ENCODE measurements around the gene TMEM63C. TPM values are rescaled to one million over a fixed set of nuclear protein-coding genes. Genes with fewer than 3 reads are reported as not detected.

Gene TMEM63C
- total RNA-seq, 1 experiment from 2014 or later = 0.66 TPM

DNA sequence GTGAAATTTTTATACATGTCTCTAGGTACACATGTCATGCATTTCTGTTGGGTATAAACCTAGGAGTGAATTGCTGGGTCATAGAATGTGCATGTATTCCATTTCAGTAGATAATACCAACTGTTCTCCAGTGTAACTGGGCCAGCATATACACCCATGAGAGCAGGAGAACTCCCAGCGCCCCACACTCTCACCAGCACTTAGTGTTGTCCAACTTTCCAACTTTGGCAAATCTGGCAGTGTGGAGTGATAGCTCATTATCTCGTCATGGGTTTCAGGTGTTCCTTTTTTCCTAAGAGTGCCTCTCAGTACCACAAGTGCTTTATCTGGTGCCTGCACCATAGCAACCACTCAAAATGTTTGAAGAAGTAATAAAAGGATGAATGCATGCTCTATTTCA, 49.3 kb downstream of the TMEM63C start:
- no peak for DNase-seq (ENCODE audit: low read depth in 1 of 2, low spot score in 2 of 2)
- Histone ChIP-seq H3K27me3 (replicated peaks) (no peaks in the 10 kb centered on the region), H3K36me3 (no peaks in the 10 kb centered on the region), H3K4me1 (replicated peaks) (no peaks in the 10 kb centered on the region), H3K27ac (no peak overlapping the region), H3K9me3 (replicated peaks) (no peaks in the 10 kb centered on the region), H3K4me3 (no peak overlapping the region)

DNA sequence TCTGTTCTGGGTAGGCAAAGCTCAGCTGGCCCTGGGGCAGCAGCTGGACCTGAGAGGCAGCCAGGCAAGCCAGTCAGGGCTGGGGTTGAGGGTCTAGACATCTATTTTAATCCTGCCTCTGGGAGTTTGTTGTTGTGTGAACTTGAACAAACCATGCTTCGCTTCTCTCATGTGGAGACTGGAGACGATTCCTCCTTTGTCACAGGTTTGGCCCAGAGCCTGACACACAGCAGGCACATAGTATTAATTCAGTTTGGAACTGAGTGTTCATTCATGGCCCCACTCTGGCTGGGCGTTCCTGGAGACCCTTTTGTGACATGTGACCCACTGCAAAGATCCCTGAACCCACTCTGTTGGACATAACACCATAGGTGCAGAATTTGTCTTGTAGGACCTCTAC, 50.1 kb downstream of the TMEM63C start:
- no peaks in the 10 kb centered on the region for H3K4me1 ChIP-seq (replicated peaks)
- no peaks in the 10 kb centered on the region for H3K9me3 ChIP-seq (replicated peaks)
- no peaks in the 10 kb centered on the region for H3K27me3 ChIP-seq (replicated peaks)
- H3K36me3 ChIP-seq = no peaks in the 10 kb centered on the region
- DNase-seq (ENCODE audit: low read depth in 1 of 2, low spot score in 2 of 2) = no peak
- no peak overlapping the region for H3K27ac ChIP-seq
- H3K4me3 ChIP-seq = no peak overlapping the region

DNA sequence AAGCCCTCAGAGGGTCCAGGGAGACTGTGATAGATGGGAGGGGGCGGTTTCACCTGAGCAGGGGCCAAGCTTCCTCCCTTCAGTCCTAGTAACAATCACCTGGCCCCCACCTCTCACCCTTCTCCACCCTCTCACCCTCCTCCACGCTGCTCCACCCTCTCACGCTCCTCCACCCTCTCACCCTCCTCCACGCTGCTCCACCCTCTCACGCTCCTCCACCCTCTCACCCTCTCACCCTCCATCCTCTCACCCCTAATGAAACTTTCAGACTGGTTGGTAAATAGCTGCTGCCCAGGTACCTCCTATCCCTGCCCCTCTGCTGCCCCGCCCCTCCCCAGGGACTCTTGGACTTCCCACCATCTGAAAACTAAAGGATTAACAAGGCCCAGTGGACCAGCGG, 55.2 kb downstream of the TMEM63C start:
- Histone ChIP-seq H3K9me3 (replicated peaks) (no peaks in the 10 kb centered on the region), H3K4me1 (replicated peaks) (no peaks in the 10 kb centered on the region), H3K27ac (no peak overlapping the region), H3K4me3 (no peak overlapping the region), H3K36me3 (no peaks in the 10 kb centered on the region), H3K27me3 (replicated peaks) (no peaks in the 10 kb centered on the region)
- DNase-seq (ENCODE audit: low read depth in 1 of 2, low spot score in 2 of 2) = no peak

GRCh38 chr14:77238356-77238755, 56.8 kb downstream of the TMEM63C start:
- H3K9me3 ChIP-seq (replicated peaks) = no peaks in the 10 kb centered on the region
- no peak for DNase-seq (ENCODE audit: low read depth in 1 of 2, low spot score in 2 of 2)
- no peaks in the 10 kb centered on the region for H3K4me1 ChIP-seq (replicated peaks)
- no peaks in the 10 kb centered on the region for H3K36me3 ChIP-seq
- H3K27ac ChIP-seq = no peak overlapping the region
- no peak overlapping the region for H3K4me3 ChIP-seq
- no peaks in the 10 kb centered on the region for H3K27me3 ChIP-seq (replicated peaks)

GRCh38 chr14:77238996-77239395, 57.4 kb downstream of the TMEM63C start:
- no peaks in the 10 kb centered on the region for H3K4me1 ChIP-seq (replicated peaks)
- no peak for DNase-seq (ENCODE audit: low read depth in 1 of 2, low spot score in 2 of 2)
- no peaks in the 10 kb centered on the region for H3K27me3 ChIP-seq (replicated peaks)
- no peak overlapping the region for H3K4me3 ChIP-seq
- H3K9me3 ChIP-seq (replicated peaks) = no peaks in the 10 kb centered on the region
- H3K36me3 ChIP-seq = no peaks in the 10 kb centered on the region
- H3K27ac ChIP-seq = no peak overlapping the region

DNA sequence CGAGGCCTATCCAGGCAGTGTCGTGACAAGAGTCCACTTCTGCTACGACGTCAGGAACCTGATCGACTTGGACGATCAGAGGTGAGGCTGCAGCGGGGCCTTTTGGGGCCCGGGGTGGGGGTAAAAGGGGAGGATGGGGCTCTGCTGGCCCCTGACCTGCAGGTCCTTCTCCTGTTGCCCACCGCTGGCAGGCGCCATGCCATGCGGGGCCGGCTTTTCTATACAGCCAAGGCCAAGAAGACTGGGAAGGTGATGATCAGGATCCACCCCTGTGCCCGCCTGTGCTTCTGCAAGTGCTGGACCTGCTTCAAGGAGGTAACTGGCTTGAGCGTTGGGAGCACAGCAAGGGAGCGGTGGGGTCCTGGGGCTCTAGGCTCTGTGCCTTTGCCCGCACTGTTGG, 57.8 kb downstream of the TMEM63C start:
- Histone ChIP-seq H3K27me3 (replicated peaks) (no peaks in the 10 kb centered on the region), H3K4me1 (replicated peaks) (no peaks in the 10 kb centered on the region), H3K9me3 (replicated peaks) (no peaks in the 10 kb centered on the region), H3K36me3 (no peaks in the 10 kb centered on the region), H3K27ac (no peak overlapping the region), H3K4me3 (no peak overlapping the region)
- DNase-seq (ENCODE audit: low read depth in 1 of 2, low spot score in 2 of 2) = no peak

DNA sequence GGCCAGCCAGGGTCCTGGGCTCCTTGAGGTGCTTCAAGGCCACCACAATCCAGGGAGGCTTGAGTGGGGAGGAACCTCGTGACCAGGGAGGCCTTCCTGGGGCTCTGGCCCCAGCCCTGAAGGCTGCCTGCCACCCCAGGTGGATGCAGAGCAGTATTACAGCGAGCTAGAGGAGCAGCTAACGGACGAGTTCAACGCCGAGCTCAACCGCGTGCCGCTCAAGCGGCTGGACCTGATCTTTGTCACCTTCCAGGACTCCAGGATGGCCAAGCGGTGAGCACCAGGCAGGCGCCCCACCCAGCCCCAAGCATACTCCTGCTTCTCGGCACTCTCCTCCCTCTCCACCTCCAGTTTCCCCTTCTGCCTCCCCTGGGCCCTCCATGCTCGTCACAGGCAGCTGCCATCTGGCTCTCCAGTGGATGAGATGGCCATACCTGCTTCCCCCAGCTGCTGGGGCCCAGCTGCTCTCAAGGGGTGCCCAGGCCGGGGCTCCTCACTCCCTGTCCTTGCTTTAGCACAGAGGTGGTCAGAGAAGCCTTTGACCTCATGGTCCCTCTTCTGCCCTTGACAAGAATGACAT, 58.8 kb downstream of the TMEM63C start:
- Histone ChIP-seq H3K4me3 (no peak overlapping the region), H3K9me3 (replicated peaks) (no peaks in the 10 kb centered on the region), H3K27me3 (replicated peaks) (no peaks in the 10 kb centered on the region), H3K4me1 (replicated peaks) (no peaks in the 10 kb centered on the region), H3K36me3 (no peaks in the 10 kb centered on the region), H3K27ac (no peak overlapping the region)
- DNase-seq (ENCODE audit: low read depth in 1 of 2, low spot score in 2 of 2) = no peak

DNA sequence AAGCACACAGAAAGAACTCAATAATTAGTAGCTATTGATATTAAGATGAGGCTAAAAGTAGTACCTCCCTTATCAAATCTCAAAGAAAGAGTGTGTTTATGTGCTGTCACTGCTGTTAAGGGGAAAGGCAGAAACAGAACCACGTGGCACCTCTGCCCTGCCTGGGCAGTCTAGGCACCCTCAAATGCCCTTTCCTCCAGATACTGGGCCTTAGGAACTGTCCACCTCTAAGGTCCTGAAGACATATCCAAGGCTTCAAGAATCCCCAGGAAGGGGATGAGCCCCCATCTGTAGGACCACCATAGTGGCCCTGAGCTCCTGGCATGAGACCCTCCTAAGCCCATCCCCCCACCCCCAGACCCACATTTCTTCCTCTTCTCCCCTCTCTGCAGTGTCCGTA, 60.4 kb downstream of the TMEM63C start:
- H3K9me3 ChIP-seq (replicated peaks) = no peaks in the 10 kb centered on the region
- no peak for DNase-seq (ENCODE audit: low read depth in 1 of 2, low spot score in 2 of 2)
- H3K27ac ChIP-seq = no peak overlapping the region
- no peak overlapping the region for H3K4me3 ChIP-seq
- H3K27me3 ChIP-seq (replicated peaks) = no peaks in the 10 kb centered on the region
- no peaks in the 10 kb centered on the region for H3K36me3 ChIP-seq
- no peaks in the 10 kb centered on the region for H3K4me1 ChIP-seq (replicated peaks)

DNA sequence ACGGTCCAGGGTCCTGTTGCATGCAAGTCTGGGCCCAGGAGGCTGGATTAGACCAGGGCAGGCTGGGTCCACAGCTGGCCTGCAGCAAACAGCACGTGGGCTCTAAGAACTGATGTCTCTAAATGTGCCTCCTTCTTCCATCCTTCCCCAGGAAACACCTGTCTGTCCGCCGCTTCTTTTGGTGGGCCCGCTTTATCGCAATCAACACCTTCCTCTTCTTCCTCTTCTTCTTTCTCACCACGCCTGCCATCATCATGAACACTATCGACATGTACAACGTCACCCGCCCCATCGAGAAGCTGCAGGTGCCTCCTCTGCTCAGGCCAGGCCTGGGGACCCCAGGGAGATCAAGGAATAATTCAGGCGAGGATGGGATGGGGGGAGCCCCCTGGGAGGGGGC, 61.2 kb downstream of the TMEM63C start:
- no peaks in the 10 kb centered on the region for H3K4me1 ChIP-seq (replicated peaks)
- H3K27me3 ChIP-seq (replicated peaks) = no peaks in the 10 kb centered on the region
- no peak overlapping the region for H3K27ac ChIP-seq
- H3K4me3 ChIP-seq = no peak overlapping the region
- no peak for DNase-seq (ENCODE audit: low read depth in 1 of 2, low spot score in 2 of 2)
- no peaks in the 10 kb centered on the region for H3K9me3 ChIP-seq (replicated peaks)
- H3K36me3 ChIP-seq = no peaks in the 10 kb centered on the region

- Histone ChIP-seq H3K27me3 (replicated peaks) (no peaks in the 10 kb centered on the region), H3K4me1 (replicated peaks) (no peaks in the 10 kb centered on the region), H3K27ac (no peak overlapping the region), H3K36me3 (no peaks in the 10 kb centered on the region), H3K9me3 (replicated peaks) (no peaks in the 10 kb centered on the region), H3K4me3 (no peak overlapping the region)
- DNase-seq (ENCODE audit: low read depth in 1 of 2, low spot score in 2 of 2) = no peak
Measured at GRCh38 chr14:77243853-77244252, 62.3 kb downstream of the TMEM63C start.

- no peak for DNase-seq (ENCODE audit: low read depth in 1 of 2, low spot score in 2 of 2)
Measured at GRCh38 chr14:77245820-77246219, 64.2 kb downstream of the TMEM63C start.

DNA sequence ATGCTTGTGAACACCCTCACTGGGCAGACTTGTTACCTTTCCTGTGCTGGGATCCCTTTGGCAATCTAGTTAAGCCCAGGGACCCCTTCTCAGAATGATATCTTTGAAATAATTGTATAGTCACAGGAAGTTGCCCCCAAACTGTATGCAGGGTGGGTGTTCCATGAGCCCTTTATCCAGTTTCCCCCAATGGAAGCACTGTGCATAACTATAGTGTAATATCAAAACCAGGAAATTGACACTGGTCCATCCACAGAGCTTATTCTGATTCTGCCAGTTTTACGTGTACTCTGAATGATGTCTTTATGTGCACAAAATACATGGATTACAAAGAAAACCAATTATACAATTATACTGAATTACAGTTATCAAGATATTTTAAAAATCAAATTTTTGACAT, 65.2 kb downstream of the TMEM63C start:
- DNase-seq (ENCODE audit: low read depth in 1 of 2, low spot score in 2 of 2) = no peak
- no peaks in the 10 kb centered on the region for H3K4me1 ChIP-seq (replicated peaks)
- H3K9me3 ChIP-seq (replicated peaks) = no peaks in the 10 kb centered on the region
- no peak overlapping the region for H3K4me3 ChIP-seq
- H3K27ac ChIP-seq = no peak overlapping the region
- no peaks in the 10 kb centered on the region for H3K27me3 ChIP-seq (replicated peaks)
- no peaks in the 10 kb centered on the region for H3K36me3 ChIP-seq

More at GRCh38 chr14:77245820-77246219, 64.2 kb downstream of the TMEM63C start:
- Histone ChIP-seq H3K27ac (no peak overlapping the region), H3K4me1 (replicated peaks) (no peaks in the 10 kb centered on the region), H3K36me3 (no peaks in the 10 kb centered on the region), H3K9me3 (replicated peaks) (no peaks in the 10 kb centered on the region), H3K4me3 (no peak overlapping the region), H3K27me3 (replicated peaks) (no peaks in the 10 kb centered on the region)

- H3K27me3 ChIP-seq (replicated peaks) = no peaks in the 10 kb centered on the region
- no peak for DNase-seq (ENCODE audit: low read depth in 1 of 2, low spot score in 2 of 2)
- no peaks in the 10 kb centered on the region for H3K9me3 ChIP-seq (replicated peaks)
- H3K27ac ChIP-seq = no peak overlapping the region
- no peak overlapping the region for H3K4me3 ChIP-seq
- H3K4me1 ChIP-seq (replicated peaks) = no peaks in the 10 kb centered on the region
- H3K36me3 ChIP-seq = no peaks in the 10 kb centered on the region
Measured at GRCh38 chr14:77248666-77249065, 67.1 kb downstream of the TMEM63C start.

- no peaks in the 10 kb centered on the region for H3K4me1 ChIP-seq (replicated peaks)
- no peak overlapping the region for H3K4me3 ChIP-seq
- no peaks in the 10 kb centered on the region for H3K9me3 ChIP-seq (replicated peaks)
- no peak overlapping the region for H3K27ac ChIP-seq
- H3K27me3 ChIP-seq (replicated peaks) = no peaks in the 10 kb centered on the region
- H3K36me3 ChIP-seq = no peaks in the 10 kb centered on the region
- no peak for DNase-seq (ENCODE audit: low read depth in 1 of 2, low spot score in 2 of 2)
Measured at GRCh38 chr14:77249286-77249685, 67.7 kb downstream of the TMEM63C start.

- H3K27ac ChIP-seq = no peak overlapping the region
- no peaks in the 10 kb centered on the region for H3K4me1 ChIP-seq (replicated peaks)
- no peaks in the 10 kb centered on the region for H3K36me3 ChIP-seq
- DNase-seq (ENCODE audit: low read depth in 1 of 2, low spot score in 2 of 2) = no peak
- H3K9me3 ChIP-seq (replicated peaks) = no peaks in the 10 kb centered on the region
- no peak overlapping the region for H3K4me3 ChIP-seq
- no peaks in the 10 kb centered on the region for H3K27me3 ChIP-seq (replicated peaks)
Measured at GRCh38 chr14:77250927-77251326, 69.3 kb downstream of the TMEM63C start.
